Measurements from ENCODE around the gene PHB1.
A peak's percentile ranks its signal among the peaks of the same experiment; 100 is the strongest.
"Not testable (repeated sequence)": the region's sequence is repeated elsewhere in the genome, so short reads cannot be mapped to it uniquely, and the experiment has no call there.

The PHB1 gene

DNA sequence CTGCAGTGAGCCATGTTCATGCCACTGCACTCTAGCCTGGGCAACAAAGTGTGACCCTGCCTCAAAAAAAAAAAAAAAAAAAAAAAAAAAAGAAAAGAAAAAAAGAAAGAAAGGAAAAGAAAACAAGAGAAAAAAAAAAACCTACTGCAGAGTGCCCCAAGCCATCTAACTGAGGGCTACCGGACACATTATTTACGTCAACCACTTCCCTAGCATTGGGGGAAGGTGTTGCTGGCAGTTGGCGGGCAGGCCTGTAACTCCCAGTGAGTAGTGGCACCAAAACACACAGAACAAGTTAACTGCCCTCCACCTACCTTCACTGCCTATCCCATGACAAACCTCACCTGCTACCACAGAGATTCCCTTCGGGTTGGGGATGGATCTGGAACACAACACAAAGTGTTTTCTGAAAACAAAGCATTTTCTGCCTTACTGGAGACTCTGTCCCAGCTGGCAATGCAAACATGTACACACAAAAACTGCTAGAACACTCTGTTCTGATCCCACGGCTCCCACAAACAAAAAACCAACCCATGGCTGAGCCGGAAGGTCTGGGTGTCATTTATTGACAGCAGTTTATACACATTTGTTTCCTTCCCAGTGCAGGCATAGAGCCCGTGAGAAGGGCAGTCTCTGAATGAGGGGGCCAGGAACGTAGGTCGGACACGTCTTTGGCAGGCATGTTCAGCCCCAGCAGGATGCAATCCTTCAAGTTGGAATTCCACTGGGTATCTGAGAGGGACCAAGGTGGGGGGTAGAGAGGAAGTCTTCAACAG, 11.0 kb downstream of the PHB1 start:
- no peak for DNase-seq

DNA sequence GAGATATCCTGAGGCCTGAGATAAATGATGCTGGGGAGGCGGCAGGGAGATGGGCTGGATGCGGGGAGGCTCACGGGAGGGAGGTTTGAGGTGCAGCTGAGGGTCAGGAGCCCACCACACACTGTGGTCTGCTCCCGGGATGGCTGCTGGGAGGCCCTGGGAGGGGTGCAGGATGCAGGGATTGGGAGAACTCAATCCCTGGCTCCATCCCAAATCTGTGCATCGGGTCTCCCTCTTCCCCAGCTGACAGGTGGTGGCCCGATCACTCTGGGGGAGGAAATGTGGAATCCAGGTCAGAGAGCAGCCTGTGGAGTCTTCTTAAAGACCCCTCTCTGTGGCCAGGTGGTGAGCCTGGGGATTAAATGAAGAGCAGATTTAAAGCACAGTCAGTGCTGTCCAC, 12.0 kb downstream of the PHB1 start:
- DNase-seq = no peak

DNA sequence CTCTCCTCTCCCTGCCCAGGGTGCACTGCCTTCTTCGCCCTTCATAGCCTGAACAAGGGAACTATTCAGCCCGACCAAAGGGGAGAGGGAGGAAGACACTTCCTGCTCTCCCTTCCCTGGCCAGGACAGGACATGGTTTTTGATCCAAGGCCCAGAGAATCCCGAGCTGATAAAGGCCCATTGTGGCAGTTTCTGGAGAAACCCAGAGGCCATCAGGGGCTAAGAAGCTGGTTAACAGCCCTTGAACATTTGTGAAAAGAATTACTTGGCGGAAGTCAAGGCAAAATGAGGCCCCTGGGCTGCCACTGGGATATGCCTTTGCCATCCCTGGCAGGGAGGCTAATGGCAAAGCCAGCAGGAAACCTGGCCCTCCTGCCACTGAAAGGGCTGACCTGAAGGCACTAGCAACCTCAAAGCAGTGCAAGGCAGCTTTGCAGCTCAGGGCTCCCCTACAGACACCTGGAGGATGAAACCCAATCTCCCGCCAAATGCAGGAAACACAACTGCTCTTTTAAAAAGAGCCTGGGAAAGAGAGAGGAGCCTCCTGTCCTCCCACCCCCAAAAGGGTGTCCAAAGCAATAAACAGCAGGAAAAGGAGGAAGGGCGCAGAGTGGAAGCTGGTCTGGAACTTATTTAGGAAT, 12.6 kb downstream of the PHB1 start:
- DNase-seq = no peak

DNA sequence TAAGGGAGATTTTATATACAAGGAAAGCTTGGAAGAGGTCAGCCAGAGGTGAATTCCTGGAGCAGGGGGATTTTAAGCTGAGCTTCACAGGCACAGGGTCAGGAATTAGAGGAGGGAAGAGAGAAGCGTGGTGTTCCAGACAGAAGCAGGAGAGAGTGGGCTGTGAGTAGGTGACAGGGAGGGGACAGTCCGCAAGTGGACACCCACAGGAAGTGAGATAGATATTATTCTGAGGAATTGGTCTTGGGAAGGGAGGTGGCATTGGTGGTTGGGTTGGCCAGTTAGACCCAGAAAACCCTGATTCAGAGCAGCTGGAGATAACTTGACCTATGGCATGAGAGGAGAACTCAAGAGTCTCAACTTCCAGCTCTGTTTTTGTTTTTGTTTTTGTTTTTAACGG, 14.7 kb downstream of the PHB1 start:
- no peak for DNase-seq

DNA sequence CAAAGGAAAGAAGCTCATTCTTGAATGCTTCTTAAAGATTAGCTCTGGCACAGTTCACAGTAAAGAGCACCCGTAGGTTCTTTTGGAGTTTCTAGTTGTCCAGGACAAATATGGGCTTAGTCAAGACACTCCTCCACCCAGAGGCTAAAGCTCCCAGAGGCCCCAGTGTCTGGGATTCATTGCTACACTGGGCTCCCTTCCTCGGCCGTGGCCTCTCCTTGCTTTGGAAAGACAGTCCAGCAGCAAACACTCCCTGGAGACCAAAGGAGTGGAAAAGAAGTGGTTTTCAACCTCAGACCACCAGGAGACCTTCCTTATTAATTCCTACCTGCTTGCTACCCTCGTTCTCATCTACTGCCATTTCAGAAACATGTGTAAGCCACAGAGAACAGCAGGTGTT, 17.1 kb downstream of the PHB1 start:
- DNase-seq = no peak

DNA sequence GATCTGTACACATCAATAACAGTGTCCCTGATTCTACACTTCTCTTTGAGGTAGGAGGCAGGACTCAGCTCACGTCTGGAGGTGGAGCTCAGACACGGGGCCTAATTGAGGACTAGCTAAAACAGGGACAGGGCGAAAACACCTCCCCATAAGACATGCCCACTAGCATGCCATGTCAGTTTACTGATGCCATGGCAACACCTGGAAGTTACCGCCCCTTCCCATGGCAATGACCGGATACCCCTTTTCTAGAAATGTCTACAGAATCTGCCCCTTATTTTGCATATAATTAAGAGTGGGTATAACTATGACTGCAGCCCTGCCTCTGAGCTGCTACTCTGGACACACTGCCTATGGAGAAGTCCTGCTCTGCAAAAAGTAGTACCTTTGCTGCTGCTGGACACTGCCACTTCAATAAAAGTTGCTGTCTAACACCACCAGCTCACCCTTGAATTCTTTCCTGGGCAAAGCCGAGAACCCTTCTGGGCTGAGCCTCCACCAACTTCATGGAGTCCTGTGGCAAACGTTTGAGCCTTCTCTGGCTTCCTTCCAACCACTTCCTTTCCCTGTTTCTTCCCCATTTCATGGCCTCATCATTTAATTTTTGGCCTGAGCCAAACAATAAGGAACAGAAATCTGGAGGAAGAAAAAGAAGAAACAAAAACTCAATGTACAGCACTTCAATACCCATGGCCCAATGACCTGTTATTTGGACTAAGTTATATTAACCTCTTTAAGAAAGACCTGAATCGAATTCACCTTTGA, 21.0 kb downstream of the PHB1 start:
- no peak for DNase-seq

DNA sequence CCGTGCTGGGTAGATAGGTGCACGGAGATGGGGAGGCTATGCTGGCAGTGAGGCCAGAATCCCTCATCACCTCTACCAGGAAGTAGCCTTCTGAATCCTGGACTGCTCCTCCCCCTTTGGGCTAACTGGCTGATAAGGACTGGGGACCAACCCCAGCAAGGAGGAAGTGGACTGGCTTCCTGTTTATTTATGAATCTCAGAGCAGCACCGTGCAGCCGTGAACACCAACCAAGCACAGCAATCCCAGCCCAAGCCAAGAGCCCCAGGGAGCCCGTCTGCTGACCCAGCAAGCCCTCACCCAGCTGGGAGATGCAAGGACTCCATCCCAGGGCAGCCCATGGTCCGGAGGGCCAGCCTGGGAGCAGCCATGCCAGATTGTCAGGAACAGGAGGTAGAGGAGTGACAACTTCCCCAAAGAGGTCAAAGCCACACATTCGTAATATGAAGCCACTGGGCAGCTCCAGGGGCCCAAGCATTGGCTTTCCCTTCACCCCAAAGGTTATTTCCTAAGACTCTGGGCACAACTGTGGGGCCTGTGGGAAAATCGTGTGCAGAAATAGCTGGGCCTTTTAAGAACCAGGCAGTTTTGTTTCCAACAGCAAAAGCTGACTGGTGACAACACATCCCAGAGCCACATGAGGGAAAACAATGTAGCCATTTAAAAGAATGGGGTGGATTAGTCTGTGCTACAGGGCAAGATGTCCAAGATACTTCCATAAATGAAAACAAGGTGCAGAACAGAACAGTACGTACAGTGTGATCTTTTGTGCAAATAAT, 23.9 kb downstream of the PHB1 start:
- DNase-seq = no peak

DNA sequence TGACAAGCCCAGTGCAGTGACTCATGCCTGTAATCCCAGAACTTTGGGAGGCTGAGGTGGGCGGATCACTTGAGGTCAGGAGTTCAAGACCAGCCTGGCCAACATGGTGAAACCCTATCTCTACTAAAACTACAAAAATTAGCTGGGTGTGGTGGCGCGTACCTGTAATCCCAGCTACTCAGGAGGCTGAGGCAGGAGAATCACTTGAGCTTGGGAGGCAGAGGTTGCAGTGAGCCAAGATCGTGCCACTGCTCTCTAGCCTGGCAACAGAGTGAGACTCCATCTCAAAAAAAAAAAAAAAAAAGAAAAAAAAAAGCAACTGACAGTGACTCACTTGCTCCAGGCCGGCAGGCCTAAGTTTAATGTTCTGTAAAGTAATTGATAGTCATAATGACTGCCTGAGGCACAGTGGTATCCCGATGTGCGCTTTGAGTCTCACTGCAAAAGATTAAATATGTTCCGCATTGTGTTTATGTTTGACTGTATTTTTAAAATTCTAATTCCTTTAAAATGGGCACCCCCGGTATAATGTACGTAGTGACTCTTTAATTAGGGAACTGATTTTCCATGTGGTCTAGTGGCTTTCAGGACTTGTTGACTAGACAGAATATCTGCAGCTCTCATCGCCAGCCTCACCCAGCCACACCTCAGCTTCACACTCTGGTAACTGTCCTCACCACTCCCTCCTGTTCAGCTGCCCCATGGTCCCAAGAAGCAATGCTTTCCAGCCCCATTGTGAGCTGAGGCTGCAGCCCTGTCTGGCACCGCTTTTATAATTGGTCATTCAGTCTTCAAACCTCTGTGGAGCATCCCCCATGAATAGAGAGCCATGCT, 25.0 kb downstream of the PHB1 start:
- DNase-seq = not testable (repeated sequence)

DNA sequence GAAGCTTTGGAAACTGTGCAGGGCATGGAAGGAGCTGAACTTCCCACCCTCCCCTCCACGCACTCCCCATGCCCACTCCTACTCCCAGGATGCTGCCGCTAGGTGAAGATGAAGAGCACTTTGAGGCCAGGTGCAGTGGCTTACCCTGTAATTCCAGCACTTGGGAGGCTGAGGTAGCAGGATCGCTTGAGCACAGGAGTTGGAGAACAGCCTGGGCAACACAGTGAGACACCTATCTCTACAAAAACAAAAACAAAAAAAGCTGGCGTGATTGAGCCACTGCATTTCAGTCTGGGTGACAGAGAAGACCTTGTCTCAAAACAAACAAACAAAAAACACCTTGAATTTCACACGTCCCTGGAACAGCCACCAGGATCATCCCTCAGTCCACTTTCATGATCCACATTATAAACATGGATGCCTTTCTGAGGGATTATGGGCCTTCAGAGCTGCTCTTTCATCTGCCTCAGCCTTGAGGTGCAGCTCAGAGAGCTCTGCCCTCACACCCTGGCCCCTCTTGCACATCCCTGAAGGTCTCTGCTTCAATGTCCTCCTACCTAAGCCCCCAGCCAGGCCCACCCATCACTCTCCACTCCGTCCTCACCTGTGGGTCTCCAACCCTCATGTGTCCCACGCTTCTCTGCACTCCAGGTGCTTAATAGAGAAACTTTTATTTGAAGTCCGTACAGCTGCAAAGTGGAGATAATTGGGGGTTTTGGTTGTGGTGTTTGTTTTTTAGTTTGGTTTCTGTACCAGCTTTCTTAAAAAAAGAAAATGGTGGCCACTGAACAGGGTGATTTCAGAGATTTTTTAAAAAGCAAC, 25.8 kb downstream of the PHB1 start:
- no peak for DNase-seq

DNA sequence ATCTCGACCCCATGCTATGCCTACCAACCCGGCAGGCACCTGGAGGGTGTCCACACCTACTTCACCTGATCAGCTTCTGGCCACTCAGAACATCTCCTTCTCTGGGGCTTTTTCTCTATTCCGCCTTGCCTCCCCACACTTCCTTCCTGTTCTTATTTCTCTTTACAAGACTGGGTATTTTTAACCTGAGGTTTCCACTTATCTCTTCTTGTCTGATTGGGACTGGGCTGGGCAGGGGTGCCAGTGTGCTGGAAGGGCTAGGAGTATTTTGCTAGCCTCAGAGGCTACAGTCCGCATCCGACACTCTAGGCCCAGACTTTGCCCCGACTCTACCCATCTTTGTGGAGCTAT, 26.4 kb downstream of the PHB1 start:
- no peak for DNase-seq

DNA sequence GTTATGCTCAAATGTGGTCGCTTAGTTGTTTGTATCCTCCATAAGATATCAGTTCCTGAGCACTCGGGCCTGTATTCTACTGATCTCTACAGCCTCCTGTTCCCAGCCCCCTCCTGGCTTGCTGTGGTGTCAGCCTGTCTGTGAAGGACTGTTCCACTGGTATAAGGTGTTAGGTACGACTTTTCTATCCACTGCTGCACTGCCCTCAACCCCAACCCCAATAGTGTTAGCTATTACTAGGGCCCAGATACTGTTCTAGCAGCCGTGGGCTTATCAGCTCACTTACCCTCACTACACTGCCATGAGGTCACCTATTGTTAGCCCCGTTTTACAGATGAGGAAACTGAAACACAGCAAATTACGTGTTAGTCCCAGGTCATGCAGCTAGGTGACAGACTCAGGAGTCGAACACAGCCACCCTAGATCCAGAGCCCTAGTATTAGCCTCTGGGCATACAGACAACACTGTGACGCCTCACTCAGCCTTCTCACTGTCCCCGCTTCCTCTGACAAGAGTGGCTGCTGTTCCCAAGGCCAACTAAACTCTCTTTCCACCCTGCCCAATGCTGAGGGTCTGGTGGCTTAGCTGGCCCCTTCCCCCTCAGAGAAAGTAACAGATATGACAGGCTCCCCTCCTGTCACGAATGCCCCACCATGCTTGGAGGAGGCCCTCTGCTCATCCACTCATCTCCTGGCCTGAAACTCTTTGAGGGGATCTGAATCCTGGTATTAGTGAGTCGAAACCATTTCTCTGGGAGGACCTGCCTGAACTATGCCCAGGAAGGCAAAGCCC, 27.0 kb downstream of the PHB1 start:
- DNase-seq = no peak

DNA sequence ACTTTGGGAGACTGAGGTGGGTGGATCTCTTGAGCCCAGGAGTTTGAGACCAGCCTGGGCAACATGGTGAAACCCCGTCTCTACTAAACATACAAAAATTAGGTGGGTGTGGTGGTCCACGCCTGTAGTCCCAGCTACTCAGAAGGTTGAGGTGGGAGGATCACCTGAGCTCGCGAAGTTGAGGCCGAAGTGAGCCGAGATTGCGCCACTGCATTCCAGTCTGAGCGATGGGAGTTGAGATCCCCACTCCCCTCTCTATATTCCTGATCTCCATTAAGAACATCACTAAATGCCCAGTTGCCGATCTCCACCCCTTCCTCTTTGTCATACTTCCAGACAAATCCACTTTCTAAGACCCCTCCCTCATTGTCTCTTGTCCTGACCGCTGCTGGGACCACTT, 28.3 kb downstream of the PHB1 start:
- DNase-seq = no peak

DNA sequence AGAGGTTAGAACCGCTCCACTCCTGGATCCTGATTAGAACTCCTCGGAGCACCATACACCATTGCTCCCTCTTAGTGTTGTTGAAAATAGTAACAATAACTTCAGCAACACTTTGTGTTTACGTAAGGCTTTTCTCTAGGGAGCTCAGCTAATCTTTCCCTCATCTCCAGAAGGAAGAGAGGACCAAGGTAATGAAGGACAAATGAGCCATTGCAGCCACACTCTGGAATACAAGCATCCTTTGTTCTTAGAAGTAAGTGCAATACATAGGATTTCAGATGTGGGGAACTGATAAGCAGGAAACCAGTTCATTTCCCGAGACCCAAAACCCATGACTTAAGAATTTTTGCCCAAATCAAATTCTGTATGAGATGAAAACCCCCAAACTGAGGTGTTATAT, 29.7 kb downstream of the PHB1 start:
- no peak for DNase-seq

DNA sequence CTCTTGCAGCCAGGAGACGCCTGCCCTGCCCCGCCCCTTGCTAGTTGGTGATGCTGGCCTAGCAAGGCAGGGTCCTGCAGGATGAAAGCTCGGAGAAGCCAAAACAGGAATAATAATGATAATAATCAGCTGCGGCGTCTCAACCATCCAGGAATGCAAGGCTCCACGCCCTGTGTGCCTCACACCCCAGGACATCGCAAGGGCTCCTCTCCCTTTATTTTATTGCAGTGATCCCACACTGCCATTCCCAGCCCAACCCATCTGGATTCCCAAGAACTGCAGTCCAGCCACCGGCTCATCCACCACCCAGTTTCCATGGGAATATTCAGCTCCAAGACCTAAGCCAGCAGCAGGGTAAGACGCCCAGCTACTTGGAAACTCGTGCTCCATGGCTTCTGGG, 31.6 kb downstream of the PHB1 start:
- no peak for DNase-seq

DNA sequence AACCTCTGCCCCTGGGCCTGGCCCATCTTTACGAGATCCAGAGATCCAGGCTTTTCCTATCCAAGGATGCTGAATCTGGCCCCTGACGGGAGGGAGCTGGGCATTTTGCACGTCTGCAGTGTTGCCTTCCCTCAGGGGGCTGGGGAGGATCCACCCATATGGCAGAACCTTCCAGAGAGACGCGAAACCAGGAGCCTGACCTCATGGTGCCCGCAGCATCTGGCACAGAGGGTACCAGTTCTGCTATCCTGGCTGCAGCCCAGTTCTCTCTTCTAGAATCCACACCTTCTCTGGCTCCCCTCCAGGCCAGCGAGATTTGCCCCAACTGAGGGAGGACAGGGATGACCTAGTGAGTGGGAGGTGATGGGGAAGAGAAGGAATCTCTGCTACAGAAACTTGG, 32.1 kb downstream of the PHB1 start:
- peak; percentile 62 for DNase-seq

DNA sequence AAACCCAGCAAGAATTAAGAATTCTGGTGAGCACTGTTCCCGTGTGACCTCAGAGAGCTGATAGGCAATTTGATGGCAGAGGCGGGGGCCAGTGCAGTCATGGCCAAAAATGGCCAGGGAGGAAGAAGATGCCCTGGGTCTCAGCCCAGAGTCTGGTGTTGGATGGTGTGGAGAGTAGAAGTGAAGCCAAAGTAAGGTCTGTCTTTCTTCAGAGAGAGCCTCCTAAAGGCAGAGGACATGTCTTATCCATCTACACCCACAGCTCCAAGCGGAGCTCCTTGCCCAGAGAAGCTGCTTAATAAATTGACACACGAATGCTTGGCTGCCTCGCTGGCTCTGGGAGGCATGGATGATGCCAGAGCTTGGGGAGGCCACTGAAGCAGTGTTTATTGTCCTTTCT, 32.9 kb downstream of the PHB1 start:
- no peak for DNase-seq

DNA sequence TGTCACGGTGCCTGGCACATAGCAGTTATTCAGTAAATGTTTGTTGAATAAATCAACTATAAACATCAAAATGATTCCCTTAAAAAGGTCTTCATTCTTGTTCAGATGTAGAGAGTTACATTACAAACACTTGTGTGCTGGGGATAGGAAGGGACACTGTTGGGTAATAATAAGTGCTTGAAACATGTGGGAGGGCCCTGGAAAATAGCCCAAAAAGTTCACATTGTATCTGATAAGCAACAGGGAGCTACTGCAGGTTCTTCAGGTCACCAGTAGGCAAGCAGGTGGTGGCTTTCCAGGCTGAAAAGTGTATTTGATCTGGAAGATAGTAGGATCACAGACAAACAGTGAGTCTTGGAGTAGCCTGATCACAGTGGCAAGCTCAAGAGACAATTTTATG, 33.6 kb downstream of the PHB1 start:
- DNase-seq = no peak

DNA sequence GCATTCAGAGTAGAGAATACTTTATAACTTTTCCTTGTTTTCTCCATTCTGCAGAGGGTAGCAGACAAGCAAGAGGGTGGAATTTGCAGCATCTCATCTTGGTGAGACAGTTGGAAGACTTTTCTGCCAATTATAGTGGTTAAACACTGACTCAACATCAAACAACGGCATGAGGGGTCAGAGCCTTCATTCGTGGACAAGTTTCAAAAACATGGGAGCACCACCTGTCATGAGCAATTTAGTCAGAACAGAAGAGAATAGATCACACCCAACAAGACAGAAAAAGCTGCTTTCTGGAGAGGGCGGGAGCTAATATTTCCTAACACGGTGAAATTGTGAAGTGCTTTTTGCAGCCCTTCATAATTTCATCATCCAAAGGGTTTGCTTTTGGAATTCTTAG, 34.8 kb downstream of the PHB1 start:
- DNase-seq = no peak

DNA sequence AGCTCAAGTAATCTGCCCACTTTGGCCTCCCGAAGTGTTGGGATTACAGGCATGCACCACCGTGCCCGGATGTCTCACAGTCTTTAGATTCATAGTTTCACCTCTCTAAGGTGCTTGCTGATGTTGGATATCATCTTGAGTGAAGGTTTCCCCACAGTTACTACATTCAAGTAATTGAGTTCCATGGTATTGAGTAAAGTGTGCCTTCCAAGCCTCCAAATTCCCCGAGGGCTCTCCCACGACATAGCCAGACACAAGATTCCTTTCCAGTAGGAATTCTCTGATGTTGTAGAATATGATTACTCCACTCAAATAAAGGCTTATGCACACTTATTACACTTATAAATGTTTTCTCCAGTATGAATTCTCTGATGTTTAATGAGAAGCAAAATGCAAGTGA, 36.4 kb downstream of the PHB1 start:
- no peak for DNase-seq

DNA sequence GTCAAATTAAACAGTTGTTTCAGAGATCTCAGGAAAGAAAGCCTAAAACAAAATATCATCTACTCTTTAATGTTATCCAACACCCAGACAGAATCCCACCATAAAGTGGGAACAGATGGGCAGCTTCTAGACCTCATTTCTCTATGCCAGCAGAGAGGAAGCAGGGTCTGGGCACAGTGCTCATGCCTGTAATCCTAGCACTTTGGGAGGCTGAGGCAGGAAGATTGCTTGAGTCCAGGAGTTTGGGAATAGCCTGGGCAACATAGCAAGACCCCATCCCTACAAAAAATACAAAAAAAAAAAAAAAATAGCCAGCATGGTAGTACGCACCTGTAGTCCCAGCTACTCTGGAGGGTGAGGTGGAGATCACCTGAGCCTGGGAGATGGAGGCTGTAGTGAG, 39.1 kb downstream of the PHB1 start:
- no peak for DNase-seq

DNA sequence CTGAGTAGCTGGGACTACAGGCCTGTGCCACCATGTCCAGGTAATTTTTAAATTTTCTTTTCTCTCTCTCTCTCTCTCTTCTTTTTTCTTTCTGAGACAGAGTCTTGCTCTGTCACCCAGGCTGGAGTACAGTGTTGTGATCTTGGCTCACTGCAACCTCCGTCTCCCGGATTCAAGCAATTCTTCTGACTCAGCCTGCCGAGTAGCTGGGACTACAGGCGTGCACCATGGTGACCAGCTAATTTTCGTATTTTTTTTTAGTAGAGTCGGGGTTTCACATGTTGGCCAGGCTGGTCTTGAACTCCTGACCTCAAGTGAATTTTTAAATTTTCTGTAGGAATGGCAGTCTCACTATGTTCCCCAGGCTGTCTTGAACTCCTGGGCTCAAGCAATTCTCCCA, 41.6 kb downstream of the PHB1 start:
- DNase-seq = no peak

Data from RPMI8226 (cell line).